ENCODE measurements around the gene KIDINS220. TPM values are rescaled to one million over a fixed set of nuclear protein-coding genes. Genes with fewer than 3 reads are reported as not detected.

KIDINS220 gene
- total RNA-seq, 1 donor from 2014 or later = 101 TPM

GRCh38 chr2:8697190-8697589 is 140.2 kb downstream of the KIDINS220 start:
- Mint-ChIP-seq H3K36me3 (ENCODE audit: unreplicated experiment) (no peaks in the 10 kb centered on the region), H3K4me3 (ENCODE audit: unreplicated experiment) (no peak overlapping the region), H3K4me1 (ENCODE audit: unreplicated experiment) (peaks cover 3% of the 10 kb centered on the region), H3K9me3 (ENCODE audit: unreplicated experiment) (no peaks in the 10 kb centered on the region), H3K27ac (ENCODE audit: unreplicated experiment) (no peak overlapping the region), H3K27me3 (ENCODE audit: unreplicated experiment) (peaks cover 9% of the 10 kb centered on the region)
- DNase-seq (ENCODE audit: extremely low spot score, unreplicated experiment) = no peak
- TF ChIP-seq CTCF (IDR thresholded peaks at IDR 0.05) = no peak

GRCh38 chr2:8694737-8695136 is 142.7 kb downstream of the KIDINS220 start:
- Mint-ChIP-seq H3K27ac (ENCODE audit: unreplicated experiment) (no peak overlapping the region), H3K4me1 (ENCODE audit: unreplicated experiment) (peaks cover 3% of the 10 kb centered on the region), H3K9me3 (ENCODE audit: unreplicated experiment) (no peaks in the 10 kb centered on the region), H3K36me3 (ENCODE audit: unreplicated experiment) (no peaks in the 10 kb centered on the region), H3K27me3 (ENCODE audit: unreplicated experiment) (peaks cover 13% of the 10 kb centered on the region), H3K4me3 (ENCODE audit: unreplicated experiment) (no peak overlapping the region)
- no peak for DNase-seq (ENCODE audit: extremely low spot score, unreplicated experiment)
- TF ChIP-seq CTCF (IDR thresholded peaks at IDR 0.05) = no peak

- H3K4me1 Mint-ChIP-seq (ENCODE audit: unreplicated experiment) = peaks cover 3% of the 10 kb centered on the region
- H3K27ac Mint-ChIP-seq (ENCODE audit: unreplicated experiment) = no peak overlapping the region
- H3K27me3 Mint-ChIP-seq (ENCODE audit: unreplicated experiment) = peaks cover 21% of the 10 kb centered on the region
- TF ChIP-seq CTCF (IDR thresholded peaks at IDR 0.05) = peak; percentile 33
- no peaks in the 10 kb centered on the region for H3K9me3 Mint-ChIP-seq (ENCODE audit: unreplicated experiment)
- H3K36me3 Mint-ChIP-seq (ENCODE audit: unreplicated experiment) = no peaks in the 10 kb centered on the region
- no peak overlapping the region for H3K4me3 Mint-ChIP-seq (ENCODE audit: unreplicated experiment)
- DNase-seq (ENCODE audit: extremely low spot score, unreplicated experiment) = no peak
These were observed 144.1 kb downstream of the KIDINS220 start for GRCh38 chr2:8693157-8693821.

GRCh38 chr2:8692783-8693156 is 144.6 kb downstream of the KIDINS220 start:
- no peak for TF ChIP-seq CTCF (IDR thresholded peaks at IDR 0.05)
- peaks cover 3% of the 10 kb centered on the region for H3K4me1 Mint-ChIP-seq (ENCODE audit: unreplicated experiment)
- peaks cover 21% of the 10 kb centered on the region for H3K27me3 Mint-ChIP-seq (ENCODE audit: unreplicated experiment)
- H3K4me3 Mint-ChIP-seq (ENCODE audit: unreplicated experiment) = no peak overlapping the region
- no peaks in the 10 kb centered on the region for H3K9me3 Mint-ChIP-seq (ENCODE audit: unreplicated experiment)
- no peak overlapping the region for H3K27ac Mint-ChIP-seq (ENCODE audit: unreplicated experiment)
- no peaks in the 10 kb centered on the region for H3K36me3 Mint-ChIP-seq (ENCODE audit: unreplicated experiment)
- no peak for DNase-seq (ENCODE audit: extremely low spot score, unreplicated experiment)

GRCh38 chr2:8691859-8692437 is 145.5 kb downstream of the KIDINS220 start:
- H3K27me3 Mint-ChIP-seq (ENCODE audit: unreplicated experiment) = peaks cover 18% of the 10 kb centered on the region
- no peak overlapping the region for H3K27ac Mint-ChIP-seq (ENCODE audit: unreplicated experiment)
- peaks cover 3% of the 10 kb centered on the region for H3K4me1 Mint-ChIP-seq (ENCODE audit: unreplicated experiment)
- no peaks in the 10 kb centered on the region for H3K9me3 Mint-ChIP-seq (ENCODE audit: unreplicated experiment)
- H3K4me3 Mint-ChIP-seq (ENCODE audit: unreplicated experiment) = no peak overlapping the region
- TF ChIP-seq CTCF (IDR thresholded peaks at IDR 0.05) = no peak
- H3K36me3 Mint-ChIP-seq (ENCODE audit: unreplicated experiment) = no peaks in the 10 kb centered on the region
- no peak for DNase-seq (ENCODE audit: extremely low spot score, unreplicated experiment)
